Frontal cortex (tissue), 4 donors: ENCODE measurements around the gene TPRG1L. TPM values are rescaled to one million over a fixed set of nuclear protein-coding genes. Genes with fewer than 3 reads are reported as not detected.
"Not testable (repeated sequence)": the region's sequence is repeated elsewhere in the genome, so short reads cannot be mapped to it uniquely, and the experiment has no call there.

Source experiments
- DNase-seq, 2 donors: peaks; one replicate each; pipeline ENCODE4 v3.0.0; 2012; ENCODE audit warnings: low spot score in 2 of 2
- FAIRE-seq: peaks from 2 replicates; lab custom pipeline; 2012; peaks lifted over from hg19 to GRCh38; lab: Jason Lieb, UNC
- total RNA-seq: library from RNA; depleted of rRNA; stranded (reverse); fragments of >200 nt; gene quantifications from one replicate; pipeline ENCODE4 v1.2.3, GENCODE V29; 2014
- donor health status: control.
- donor health status: control.
- donor health status: control.

TPRG1L gene
- total RNA-seq, 1 donor from 2014 or later: 23.6 TPM

DNA sequence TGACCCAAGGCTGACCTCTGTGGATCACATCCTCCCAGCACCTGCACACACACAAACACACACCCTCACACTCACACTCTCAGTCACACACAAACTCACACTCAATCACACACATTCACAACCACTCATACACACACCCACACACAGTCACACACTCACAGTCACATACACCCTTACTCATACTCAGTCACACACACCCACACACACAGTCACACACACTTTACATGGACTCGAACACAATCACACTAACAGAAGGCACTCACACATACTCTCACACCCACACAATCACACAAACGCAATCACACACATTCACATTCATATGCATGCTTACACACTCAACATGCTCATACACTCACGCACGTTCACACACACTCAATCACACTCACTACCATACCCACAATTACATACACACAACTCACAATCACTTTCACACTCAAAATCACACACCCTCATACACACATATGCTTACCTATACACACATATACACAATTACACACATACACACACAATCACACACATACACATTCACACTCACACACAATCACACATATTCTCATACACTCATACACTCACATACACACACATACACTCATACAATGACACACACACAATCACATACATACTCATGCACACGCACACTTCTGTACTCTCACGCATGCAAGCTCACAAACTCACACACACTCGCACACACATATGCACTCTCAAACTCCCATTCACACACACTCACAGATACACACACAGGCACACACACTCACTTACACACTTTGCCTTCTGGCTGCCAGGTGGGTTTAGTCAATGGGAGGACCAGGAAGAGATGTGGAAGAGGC, 19.6 kb upstream of the TPRG1L start:
- DNase-seq (no peak), FAIRE-seq (no peak)

DNA sequence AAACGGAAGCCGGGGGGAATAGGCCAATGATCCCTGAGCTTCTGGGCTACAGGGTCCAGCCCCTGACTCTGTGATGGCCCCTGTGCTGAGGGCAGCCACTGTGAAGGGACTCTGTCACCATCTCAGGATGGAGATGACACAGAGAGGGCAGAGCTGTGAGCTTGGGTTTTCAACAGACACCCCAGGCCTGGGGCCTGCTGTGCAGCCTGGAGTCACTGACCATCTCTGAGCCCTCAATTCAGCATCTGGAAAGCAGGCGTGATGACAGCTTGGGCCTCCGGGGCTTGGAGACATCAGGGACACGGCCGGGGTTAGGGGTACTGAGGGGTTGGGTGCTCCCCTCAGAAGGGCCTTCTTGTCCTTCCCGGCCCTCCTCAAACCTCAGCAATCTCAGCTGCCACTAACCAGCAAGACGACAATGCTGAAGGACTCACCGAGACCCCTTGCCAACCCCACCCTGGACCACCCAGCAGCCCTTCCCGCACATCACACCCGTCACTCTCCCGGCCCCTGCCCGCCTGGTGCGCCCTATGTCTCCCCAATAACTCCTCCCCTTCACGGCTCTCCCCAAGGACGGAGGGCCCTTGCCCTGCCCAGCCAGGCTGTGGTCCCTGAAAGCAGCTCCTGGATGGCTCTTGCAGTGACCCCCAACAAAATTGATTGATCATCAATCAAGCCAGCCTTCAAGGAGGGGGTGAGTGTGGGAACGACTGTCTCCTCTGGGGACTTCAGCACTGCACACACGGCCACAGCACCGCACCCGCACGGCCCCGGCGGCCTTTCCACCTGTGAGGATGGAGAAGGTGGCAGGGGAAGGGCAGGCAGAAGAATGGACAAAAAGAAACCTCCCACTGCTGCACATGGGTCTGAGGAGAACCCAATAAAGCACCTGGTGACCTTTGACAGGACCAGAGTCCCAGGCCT, 17.8 kb upstream of the TPRG1L start:
- DNase-seq: no peak
- no peak for FAIRE-seq

DNA sequence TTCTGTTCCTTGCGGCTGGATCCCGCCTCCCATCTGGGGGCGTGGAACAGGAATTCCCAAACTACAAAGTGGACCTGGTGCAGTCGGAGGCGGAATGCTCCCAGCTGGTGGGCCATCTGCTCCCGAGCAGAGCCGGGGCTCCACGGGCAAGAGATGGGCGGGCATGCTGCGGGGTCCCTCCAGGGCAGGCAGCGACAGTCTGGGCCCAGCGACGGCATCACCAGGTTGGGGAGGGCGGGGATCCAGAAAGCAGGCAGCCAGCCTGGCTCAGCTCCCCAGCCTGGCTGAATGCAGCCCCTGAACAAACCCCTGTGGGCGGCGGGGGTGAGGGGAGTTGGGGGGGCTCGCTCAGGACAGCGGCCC, 17.1 kb upstream of the TPRG1L start:
- no peak for DNase-seq

DNA sequence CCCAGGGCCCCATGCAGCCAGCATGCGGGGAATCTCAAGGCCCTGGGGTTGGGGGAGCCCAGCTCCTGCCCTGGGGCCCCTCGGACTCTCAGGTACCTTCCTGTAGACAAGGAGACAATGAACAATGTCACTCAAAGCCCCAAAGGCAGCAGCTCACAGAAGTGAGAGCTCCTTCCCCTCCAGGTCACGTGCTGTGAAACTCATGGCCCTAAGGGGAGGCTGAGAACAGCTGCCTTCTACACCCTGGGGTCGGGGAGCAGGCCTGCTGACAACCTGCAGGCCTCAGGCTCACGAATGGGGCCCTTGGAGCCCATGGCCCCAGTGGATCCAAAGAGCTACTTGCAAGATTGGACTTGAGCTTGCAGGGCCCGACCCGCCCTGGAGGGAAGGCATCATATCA, 16.7 kb upstream of the TPRG1L start:
- DNase-seq: no peak

More for the DNA sequence above, 17.1 kb upstream of the TPRG1L start:
- no peak for FAIRE-seq

DNA sequence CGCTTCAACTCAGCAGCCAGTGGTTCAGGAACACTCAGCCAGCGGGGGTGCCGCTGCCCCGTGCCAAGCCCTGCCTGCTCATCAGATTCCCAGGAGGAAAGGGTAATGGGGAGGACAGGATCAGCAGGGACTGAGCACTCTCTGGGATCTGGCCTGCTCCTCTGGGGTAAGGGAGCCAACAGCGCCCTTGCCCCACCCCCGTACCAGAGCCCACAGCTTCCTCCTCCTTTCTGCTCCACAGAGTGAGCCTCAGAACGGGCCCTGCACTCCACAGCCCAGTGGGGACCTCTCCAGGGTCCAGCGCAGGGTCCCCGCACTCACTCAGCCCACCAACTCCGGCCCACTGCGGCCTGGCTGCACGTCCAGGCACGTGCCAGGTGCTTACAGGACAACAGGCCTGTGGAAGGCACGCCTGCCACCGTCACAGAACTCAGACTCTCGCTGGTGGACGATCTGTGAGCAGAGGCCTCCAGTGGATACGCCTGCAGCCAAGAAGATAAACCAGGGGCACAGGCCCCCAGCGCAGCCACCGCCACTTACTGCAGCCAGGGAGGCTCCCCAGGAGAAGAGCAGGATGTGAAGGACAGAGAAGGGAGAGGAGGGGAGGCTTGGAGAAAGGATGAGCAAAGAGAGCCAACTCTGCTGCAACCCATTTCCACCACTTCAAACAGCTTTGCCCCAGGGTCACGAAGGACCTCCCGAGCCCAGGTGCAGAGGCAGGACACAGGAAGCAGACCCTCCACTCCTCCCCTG, 15.6 kb upstream of the TPRG1L start:
- DNase-seq (no peak), FAIRE-seq (no peak)

More for the DNA sequence above, 16.7 kb upstream of the TPRG1L start:
- FAIRE-seq: no peak

DNA sequence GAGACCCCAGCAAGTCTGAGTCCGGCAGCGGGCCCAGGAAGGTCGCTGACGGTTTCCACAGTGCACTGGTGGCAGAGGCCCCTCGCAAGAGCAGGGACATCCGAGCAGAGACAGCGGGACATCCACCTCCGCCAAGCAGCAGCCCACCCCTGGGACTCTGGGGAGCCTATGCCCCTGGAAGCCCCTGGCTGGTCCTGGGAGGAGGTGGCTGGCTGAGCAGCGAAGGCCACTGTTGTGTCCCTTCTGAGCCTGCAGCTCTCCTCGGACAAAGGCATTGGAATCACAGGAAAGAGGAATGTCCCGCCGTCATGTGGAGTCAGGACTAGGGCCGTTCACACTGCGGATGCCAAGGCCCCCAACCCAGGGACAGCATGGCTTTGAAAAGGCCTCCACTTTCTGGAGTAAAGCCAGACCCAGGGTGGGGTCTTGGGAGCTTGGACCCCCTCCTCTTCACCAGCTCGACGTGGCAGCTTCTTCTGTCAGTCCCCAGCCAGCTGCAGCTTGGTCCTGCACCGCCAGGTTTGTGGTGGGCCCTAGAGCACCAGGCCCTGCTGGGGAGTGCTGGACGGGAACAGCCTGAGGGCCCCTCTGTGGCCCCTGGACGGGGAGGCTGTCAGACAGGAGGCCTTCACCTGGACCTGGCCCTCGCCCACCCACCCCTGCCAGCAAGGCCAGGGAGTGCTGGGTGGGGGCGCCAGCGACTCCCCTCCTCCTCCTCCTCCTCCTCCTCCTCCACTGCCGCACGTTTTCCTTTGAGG, 14.9 kb upstream of the TPRG1L start:
- FAIRE-seq (no peak), DNase-seq (no peak)

DNA sequence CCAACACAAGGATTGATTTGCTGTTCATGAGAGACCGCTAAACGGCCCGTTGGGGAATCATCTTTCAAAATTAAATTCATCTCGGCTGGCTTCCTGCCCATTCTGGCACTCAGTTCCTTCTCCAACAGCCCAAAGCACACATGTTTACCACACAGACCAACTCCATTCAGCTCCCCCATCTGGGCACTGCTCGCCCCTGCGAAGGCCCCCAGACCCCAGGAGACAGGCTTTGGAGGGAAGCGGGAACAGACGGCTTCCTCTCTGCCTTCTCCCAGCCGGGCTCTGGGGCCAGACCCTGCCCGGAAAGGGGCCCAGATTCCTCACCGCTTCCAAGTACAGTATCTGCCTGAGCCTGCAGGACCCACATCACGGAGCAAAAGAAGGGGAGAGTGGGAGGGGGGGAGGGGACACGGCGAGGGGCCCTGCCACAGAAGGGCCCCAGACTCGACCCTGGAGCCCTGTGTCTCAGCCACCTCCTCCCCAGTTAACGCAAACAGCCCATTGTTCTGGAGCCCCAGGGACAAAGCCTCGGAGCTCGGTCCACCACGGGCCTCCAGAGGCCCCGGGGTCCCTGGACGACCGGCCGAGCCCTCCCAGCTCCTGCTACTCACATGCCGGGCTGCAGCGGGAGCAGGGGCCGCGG, 14.2 kb upstream of the TPRG1L start:
- DNase-seq (no peak), FAIRE-seq (no peak)

DNA sequence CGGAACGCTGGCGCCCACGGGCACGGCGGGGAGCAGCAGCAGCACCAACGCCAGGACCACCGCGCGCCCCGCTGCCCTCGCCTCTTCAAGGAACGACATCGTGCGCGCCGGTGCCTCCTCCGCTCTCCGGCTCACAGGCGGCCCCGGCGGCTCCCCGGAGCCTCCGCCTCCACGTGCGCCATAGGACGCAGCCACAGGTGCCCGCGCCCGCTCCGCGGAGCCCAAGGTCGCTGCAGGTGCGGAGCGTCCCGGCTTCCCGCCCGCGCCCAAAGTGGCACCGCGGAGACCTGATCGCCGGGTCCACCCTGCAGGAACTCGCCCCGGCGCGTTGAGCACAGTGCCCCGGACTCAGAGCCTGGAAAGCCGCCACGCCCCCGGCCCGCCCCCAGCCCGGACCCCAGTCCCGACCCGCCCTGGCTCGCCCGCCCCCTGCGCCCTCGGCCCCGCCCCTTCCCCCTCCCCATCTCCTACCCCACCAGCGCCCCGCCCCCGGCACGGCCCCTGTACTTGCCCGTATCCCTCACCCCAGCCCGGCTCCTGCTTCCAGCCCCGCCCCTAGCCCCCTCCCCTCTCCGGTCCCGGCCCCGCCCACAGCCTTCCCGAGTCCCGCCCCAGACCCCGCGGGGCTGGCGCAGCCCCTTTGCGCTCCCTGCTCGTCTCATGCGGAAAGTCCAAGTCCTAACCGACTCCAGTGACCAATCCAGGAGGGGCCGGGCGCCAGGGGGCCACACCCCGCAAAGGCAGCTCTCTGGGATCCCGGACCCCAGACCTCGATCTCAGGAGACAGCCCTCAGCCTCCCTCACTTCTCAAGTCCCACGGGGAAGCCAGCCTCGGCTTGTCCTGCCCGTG, 13.4 kb upstream of the TPRG1L start, which contains the start of gene MEGF6:
Gene MEGF6, minus strand, starts transcription at position 339 of the 850 bp plus-strand sequence. Its CDS starts 240 bp downstream, at position 99.
- DNase-seq: peak in 1 of 2 donors; percentile 78
- no peak for FAIRE-seq

DNA sequence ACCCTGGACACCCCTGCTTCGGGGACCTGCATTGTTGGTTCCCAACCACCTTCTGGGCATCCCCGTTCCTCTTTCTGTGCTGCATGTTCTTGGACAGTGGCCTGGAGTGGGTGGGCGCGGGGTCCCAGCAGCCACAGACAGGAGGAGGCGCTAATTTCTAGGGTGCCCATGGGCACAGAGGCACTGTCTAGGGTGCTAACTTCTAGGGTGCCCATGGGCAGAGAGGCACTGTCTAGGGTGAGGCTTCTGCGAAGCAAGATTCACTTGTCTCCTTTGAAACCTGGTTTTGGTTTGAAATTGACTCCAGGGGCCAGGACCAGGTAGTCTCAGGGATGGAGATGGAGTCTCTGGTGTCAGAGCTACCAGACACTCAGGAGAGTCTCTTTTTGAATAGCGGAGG, 12.7 kb upstream of the TPRG1L start:
- no peak for DNase-seq
- FAIRE-seq: no peak

DNA sequence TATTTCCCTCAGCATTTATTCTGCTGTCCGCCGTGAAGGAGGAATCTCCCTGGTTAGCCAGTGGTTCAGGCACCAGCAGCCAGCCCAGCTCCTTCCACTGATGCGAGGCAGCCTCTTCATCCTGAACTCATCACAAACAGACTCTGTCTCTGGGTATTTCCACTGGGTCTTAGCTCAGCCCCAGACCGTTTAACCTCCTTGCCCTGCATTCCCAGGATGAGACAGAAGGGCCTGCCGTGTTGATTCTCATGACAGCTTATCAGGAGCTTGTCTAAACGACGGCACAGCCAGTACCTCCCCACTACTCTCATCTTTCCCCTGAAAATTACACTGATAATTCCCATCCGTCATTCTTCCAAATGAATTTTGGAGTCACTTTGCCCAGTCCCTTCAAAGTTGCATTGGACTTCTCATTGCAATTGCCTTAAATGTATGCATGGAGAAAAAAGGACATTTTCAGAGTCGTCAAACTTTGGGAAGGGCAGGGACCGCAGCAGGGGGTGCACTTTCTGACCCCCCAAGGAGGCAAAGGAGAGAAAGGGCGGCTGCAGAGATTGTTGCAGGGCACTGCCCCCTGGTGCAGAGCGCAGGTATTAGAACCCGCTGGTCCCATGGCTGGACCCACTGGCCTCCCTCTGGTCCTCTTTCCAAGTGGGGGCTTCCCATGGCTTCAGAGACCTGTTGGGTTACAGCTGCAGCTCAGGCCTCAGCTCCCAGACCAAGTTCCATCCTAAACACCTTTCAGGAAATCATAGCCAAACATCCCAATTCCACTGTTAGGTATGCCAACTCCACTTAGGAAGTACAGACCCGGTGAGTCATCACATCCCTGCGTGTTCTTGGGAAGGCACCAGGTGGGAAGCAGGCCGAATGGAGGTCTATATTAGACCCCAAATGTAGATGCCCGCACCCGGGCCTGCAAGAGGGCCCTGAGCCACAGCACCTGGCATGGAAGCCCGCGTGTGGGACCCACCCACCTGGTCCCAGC, 9.8 kb upstream of the TPRG1L start:
- FAIRE-seq (no peak), DNase-seq (no peak)

DNA sequence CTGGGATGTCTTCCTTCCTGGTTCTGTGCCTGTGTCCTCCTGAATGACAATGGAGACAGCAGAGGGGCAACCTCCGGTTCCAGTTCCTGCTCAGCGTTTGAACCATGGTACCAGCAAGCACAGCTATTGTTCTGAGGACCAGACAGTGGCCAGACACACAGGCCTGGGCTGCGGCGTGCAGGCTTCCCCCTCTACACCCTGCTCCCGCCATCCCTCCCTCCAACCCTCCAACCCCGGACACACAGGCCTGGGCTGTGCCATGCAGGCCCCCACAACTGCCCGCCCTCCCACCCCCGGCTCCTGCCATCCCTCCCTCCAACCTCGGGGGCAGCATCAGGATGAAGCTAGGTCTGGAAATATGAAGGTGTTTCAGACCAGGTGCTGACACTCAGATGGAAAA, 8.0 kb upstream of the TPRG1L start:
- DNase-seq: no peak
- FAIRE-seq: no peak

DNA sequence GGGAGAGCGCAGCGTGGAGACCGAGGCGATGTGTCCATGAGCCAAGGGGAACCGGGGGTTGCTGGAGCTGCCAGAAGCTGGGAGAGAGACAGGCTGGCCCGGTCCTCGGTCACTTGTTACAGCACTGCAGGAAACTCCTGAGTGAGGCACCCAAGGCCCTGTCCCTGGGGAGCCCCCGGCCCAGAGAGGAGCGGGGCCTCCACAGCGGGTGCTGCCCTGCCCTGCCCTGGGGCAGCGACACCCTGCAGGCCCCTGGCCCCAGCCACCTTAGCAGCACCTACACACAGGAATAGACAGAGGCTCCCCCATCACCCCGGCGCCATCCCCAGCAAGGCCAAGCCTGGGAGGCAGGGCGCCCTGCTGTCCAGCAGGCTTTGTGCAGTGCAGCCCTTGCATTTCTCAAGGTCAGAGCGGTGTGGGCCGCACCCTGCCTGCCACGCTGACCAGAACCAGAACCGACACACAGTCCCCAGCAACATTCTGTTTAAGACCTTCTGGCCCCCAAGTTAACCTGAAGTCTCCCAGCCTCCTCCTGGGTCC, 6.9 kb upstream of the TPRG1L start:
- FAIRE-seq: no peak

DNA sequence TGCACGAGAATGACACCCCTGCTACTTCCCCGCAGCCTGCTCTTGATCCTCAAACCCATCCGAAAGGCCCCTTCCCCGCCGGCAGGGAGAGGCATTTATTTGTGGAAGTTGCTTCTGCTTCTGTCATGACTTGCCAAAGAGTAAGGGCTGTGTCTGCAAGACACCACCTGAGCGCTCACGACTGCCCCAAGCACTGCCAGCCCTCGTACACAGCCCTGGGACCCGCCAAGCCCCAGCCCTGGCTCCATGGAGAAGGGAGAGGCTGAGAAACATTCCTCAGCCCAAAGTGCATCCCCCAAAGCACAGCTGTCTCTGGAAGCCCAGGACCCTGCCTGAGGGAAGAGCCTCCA, 6.3 kb upstream of the TPRG1L start:
- no peak for FAIRE-seq
- no peak for DNase-seq

More for the DNA sequence above, 6.9 kb upstream of the TPRG1L start:
- no peak for DNase-seq

DNA sequence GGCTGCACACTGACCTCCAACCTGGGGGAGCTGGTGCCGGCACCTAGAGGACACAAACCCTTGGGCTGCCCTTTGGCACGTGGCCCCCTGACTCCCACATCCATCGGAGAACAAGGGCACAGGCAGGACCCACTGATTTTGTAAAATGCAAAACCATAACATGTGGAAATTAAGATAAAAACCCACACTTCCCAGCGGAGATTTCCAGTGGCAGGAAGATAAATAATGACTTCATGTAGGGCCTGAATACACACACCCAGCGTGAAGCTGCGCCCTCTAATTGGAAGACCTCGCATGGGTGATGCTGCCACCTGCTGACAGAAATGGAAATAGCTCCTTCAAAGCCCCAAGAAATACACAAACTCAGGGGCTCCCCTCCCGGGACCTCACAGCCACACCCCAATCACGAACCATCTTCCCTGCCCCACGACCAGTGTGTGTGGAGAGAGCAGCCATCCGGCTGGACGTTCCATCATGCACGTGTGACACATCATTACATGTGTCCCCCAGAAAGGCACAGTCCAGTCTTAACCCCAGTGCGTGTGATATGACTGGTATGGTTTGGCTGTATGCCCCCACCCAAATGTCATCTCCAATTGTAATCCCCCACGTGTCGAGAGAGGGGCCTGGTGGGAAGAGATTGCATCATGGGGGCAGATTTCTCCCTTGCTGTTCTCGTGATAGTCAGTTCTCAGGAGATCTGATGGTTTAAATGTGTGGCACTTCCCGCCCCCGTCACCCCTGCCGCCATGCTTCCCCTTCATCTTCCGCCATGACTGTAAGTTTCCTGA, 5.7 kb upstream of the TPRG1L start:
- DNase-seq (peak; percentile 83 to 86), FAIRE-seq (no peak)

DNA sequence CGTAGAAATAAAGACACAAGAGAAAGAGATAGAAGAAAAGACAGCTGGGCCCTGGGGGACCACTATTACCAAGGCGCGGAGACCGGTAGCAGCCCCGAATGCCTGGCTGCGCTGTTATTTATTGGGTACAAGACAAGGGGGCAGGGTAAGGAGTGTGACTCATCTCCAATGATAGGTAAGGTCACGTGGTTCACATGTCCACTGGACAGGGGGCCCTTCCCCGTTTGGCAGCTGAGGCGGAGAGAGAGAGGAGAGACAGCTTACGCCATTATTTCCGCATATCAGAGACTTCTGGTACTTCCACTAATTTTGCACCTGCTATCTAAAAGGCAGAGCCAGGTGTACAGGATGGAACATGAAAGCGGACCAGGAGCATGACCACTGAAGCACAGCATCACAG, 4.1 kb upstream of the TPRG1L start:
- no peak for DNase-seq
- FAIRE-seq: no peak

DNA sequence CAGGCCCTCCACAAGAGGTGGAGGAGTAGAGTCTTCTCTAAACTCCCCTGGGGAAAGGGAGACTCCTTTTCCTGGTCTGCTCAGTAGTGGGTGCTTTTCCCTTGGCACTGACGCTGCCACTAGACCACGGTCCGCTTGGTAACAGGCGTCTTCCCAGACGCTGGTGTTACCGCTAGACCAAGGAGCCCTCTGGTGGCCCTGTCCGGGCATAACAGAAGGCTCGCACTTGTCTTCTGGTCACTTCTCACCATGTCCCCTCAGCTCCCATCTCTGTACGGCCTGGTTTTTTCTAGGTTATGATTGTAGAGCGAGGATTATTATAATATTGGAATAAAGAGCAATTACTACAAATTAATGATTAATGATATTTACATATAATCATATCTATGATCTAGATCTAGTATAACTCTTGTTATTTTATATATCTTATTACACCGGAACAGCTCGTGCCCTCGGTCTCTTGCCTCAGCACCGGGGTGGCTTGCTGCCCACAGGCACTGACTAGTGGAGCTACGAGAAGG, 3.6 kb upstream of the TPRG1L start:
- not testable (repeated sequence) for FAIRE-seq, DNase-seq
